ENCODE results near the gene PLEK2. TPM values are rescaled to one million over a fixed set of nuclear protein-coding genes. Genes with fewer than 3 reads are reported as not detected.

PLEK2 gene
- total RNA-seq, 1 experiment from 2014 or later, result 1.3 TPM

GRCh38 chr14:67428501-67429031 lies 16.6 kb upstream of the PLEK2 start:
- H3K4me1 Mint-ChIP-seq, result peaks cover 12% of the 10 kb centered on the region
- no peak overlapping the region; the same call in 1 of the 2 replicates for H3K27ac Mint-ChIP-seq
- CTCF ChIA-PET, result interaction anchor here (0.5 to 5.8 kb wide), 24 partner anchors 9 to 306 kb away, joined by 3 to 117 read pairs (median 15); partner anchors contain the start of genes ATP6V1D, PIGH, PLEKHH1 and RDH11
- peak; percentile 51 for ATAC-seq
- no peaks in the 10 kb centered on the region for H3K9me3 Mint-ChIP-seq
- DNase-seq (ENCODE audit: low spot score), result no peak
- no peak overlapping the region for H3K4me3 Mint-ChIP-seq
- H3K27me3 Mint-ChIP-seq (ENCODE audit: low read depth), result peaks cover 3% of the 10 kb centered on the region; the same call in 1 of the 2 replicates
- no peaks in the 10 kb centered on the region for H3K36me3 Mint-ChIP-seq
- POLR2A ChIA-PET, result no interaction called here
- TF ChIP-seq IRF1 (CRISPR knock-in tag; IDR thresholded peaks at IDR 0.05) (no peak), ERG (CRISPR knock-in tag; IDR thresholded peaks at IDR 0.05) (no peak), HMGA2 (CRISPR knock-in tag; IDR thresholded peaks at IDR 0.05) (no peak), ZMAT4 (CRISPR knock-in tag; IDR thresholded peaks at IDR 0.05) (no peak), ZNF423 (CRISPR knock-in tag; IDR thresholded peaks at IDR 0.05) (no peak), NR1H2 (CRISPR knock-in tag; IDR thresholded peaks at IDR 0.05) (no peak), OVOL2 (CRISPR knock-in tag; IDR thresholded peaks at IDR 0.05; ENCODE audit: borderline replicate concordance) (no peak), SP1 (CRISPR knock-in tag; conservative IDR thresholded peaks at IDR 0.05) (no peak), ZNF263 (CRISPR knock-in tag; IDR thresholded peaks at IDR 0.05; ENCODE audit: low read depth) (no peak)

GRCh38 chr14:67426983-67427606 lies 15.1 kb upstream of the PLEK2 start:
- DNase-seq (ENCODE audit: low spot score) (peak; percentile 85), ATAC-seq (peak; percentile 95)
- Mint-ChIP-seq H3K4me3 (peak overlapping the region; percentile 20; the same call in 1 of the 2 replicates), H3K36me3 (no peaks in the 10 kb centered on the region), H3K4me1 (peaks cover 12% of the 10 kb centered on the region), H3K27ac (no peak overlapping the region), H3K9me3 (no peaks in the 10 kb centered on the region), H3K27me3 (ENCODE audit: low read depth) (peaks cover 3% of the 10 kb centered on the region; the same call in 1 of the 2 replicates)
- TF ChIP-seq FOXP1 (CRISPR knock-in tag; IDR thresholded peaks at IDR 0.05; ENCODE audit: borderline replicate concordance) (0 out of 2 replicates have a peak, but pooled peaks have one; percentile 24), CTCF (IDR thresholded peaks at IDR 0.05) (peak; percentile 75), FOXJ3 (CRISPR knock-in tag; IDR thresholded peaks at IDR 0.05; ENCODE audit: borderline replicate concordance) (no peak), CBFB (CRISPR knock-in tag; IDR thresholded peaks at IDR 0.05; ENCODE audit: low read depth) (no peak)
- ChIA-PET CTCF (interaction anchor here (0.6 to 5.8 kb wide), 61 partner anchors 8 to 302 kb away, joined by 3 to 117 read pairs (median 7); partner anchors contain the start of genes ATP6V1D, PIGH, PLEK2 and PLEKHH1), POLR2A (interaction anchor here (0.8 to 0.9 kb wide), 2 partner anchors 13 to 255 kb away, joined by 3 to 4 read pairs; no protein-coding TSS in a partner anchor)

GRCh38 chr14:67426161-67426560 lies 14.2 kb upstream of the PLEK2 start:
- POLR2A ChIA-PET, result interaction anchor here (0.9 kb wide), 1 partner anchor 14 kb away, joined by 4 read pairs; no protein-coding TSS in a partner anchor
- H3K27ac Mint-ChIP-seq, result no peak overlapping the region
- CTCF ChIA-PET, result interaction anchor here (0.7 to 5.8 kb wide), 33 partner anchors 10 to 296 kb away, joined by 3 to 117 read pairs (median 10); partner anchors contain the start of genes ATP6V1D, PIGH, PLEK2 and RDH11
- H3K27me3 Mint-ChIP-seq (ENCODE audit: low read depth), result peaks cover 3% of the 10 kb centered on the region; the same call in 1 of the 2 replicates
- H3K36me3 Mint-ChIP-seq, result no peaks in the 10 kb centered on the region
- no peak overlapping the region for H3K4me3 Mint-ChIP-seq
- H3K9me3 Mint-ChIP-seq, result no peaks in the 10 kb centered on the region
- ATAC-seq (no peak), DNase-seq (ENCODE audit: low spot score) (no peak)
- H3K4me1 Mint-ChIP-seq, result peaks cover 12% of the 10 kb centered on the region
- TF ChIP-seq HMGA2 (CRISPR knock-in tag; IDR thresholded peaks at IDR 0.05) (no peak), NFE2L1 (CRISPR knock-in tag; IDR thresholded peaks at IDR 0.05) (no peak), PRDM15 (CRISPR knock-in tag; IDR thresholded peaks at IDR 0.05) (no peak), NFATC4 (CRISPR knock-in tag; IDR thresholded peaks at IDR 0.05) (no peak), ATF2 (CRISPR knock-in tag; IDR thresholded peaks at IDR 0.05; ENCODE audit: borderline replicate concordance, low read depth) (no peak), NR3C1 (CRISPR knock-in tag; conservative IDR thresholded peaks at IDR 0.05; ENCODE audit: low read depth) (no peak), NFYB (CRISPR knock-in tag; conservative IDR thresholded peaks at IDR 0.05; ENCODE audit: low read depth) (no peak), RORB (CRISPR knock-in tag; IDR thresholded peaks at IDR 0.05) (no peak), ZNF232 (CRISPR knock-in tag; IDR thresholded peaks at IDR 0.05) (no peak)
